ENCODE data around the gene DNAJB9.

Gene DNAJB9

GRCh38 chr7:108586274-108586710, 16.6 kb downstream of the DNAJB9 start:
- no peaks in the 10 kb centered on the region for H3K27me3 ChIP-seq (ENCODE audit: control insufficient read depth in 1 of 2, insufficient read depth in 2 of 2, low read length in 2 of 2)
- H3K36me3 ChIP-seq (ENCODE audit: control insufficient read depth in 2 of 2, insufficient read depth in 2 of 2, low read length in 2 of 2): no peaks in the 10 kb centered on the region
- no peak overlapping the region for H3K27ac ChIP-seq (ENCODE audit: low read length)
- H3K4me1 ChIP-seq (ENCODE audit: control insufficient read depth, insufficient read depth, low read length): no peaks in the 10 kb centered on the region
- no peak overlapping the region for H3K9ac ChIP-seq (ENCODE audit: low read length in 2 of 2)
- no peak overlapping the region for H3K4me3 ChIP-seq (ENCODE audit: low read length in 2 of 2)
- no peaks in the 10 kb centered on the region for H3K9me3 ChIP-seq (ENCODE audit: control insufficient read depth in 2 of 2, low read length in 2 of 2)

DNA sequence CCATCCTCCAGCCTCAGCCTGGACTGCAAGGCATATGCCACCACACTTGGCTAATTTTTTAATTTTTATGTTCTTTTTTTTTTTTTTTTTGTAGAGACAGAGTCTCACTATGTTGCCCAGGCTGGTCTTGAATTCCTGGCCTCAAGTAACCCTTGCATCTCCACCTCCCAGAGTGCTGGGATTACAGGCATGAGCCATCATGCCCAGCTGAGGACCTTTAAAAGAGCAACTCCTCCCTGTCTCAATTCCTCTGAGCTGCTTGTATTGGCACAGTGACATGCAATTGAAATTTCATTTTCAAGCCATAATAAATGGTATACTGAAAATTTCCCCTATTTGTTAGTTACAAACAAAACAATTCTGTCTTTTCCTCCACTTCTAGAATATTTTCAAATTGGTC, 19.5 kb downstream of the DNAJB9 start:
- no peak overlapping the region for H3K27ac ChIP-seq (ENCODE audit: low read length)
- H3K4me1 ChIP-seq (ENCODE audit: control insufficient read depth, insufficient read depth, low read length): no peaks in the 10 kb centered on the region

DNA sequence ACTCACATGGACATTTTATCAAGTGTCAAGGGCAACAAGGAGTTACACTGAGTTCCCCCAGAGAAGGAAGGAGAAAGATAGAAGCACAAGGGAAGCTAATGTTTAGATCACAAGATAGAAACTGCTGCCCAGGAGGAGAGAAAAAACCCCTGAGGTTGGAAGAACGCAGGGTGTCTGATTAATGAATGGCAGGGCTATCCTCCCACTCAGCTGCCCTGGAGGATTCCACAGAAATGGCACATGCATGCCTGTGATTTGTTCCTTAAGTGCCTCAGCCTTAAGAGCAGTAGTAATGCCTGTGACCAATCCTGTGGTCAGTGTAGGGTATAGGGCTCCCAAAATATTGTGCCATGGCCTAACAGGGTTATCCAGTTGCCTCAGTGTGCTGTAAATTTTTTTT, 20.2 kb downstream of the DNAJB9 start:
- H3K27me3 ChIP-seq (ENCODE audit: control insufficient read depth in 1 of 2, insufficient read depth in 2 of 2, low read length in 2 of 2): no peaks in the 10 kb centered on the region
- no peaks in the 10 kb centered on the region for H3K36me3 ChIP-seq (ENCODE audit: control insufficient read depth in 2 of 2, insufficient read depth in 2 of 2, low read length in 2 of 2)
- H3K27ac ChIP-seq (ENCODE audit: low read length): no peak overlapping the region
- H3K9ac ChIP-seq (ENCODE audit: low read length in 2 of 2): no peak overlapping the region
- no peaks in the 10 kb centered on the region for H3K9me3 ChIP-seq (ENCODE audit: control insufficient read depth in 2 of 2, low read length in 2 of 2)
- no peaks in the 10 kb centered on the region for H3K4me1 ChIP-seq (ENCODE audit: control insufficient read depth, insufficient read depth, low read length)
- no peak overlapping the region for H3K4me3 ChIP-seq (ENCODE audit: low read length in 2 of 2)

More for the DNA sequence above, 19.5 kb downstream of the DNAJB9 start:
- no peak overlapping the region for H3K4me3 ChIP-seq (ENCODE audit: low read length in 2 of 2)
- no peaks in the 10 kb centered on the region for H3K27me3 ChIP-seq (ENCODE audit: control insufficient read depth in 1 of 2, insufficient read depth in 2 of 2, low read length in 2 of 2)
- no peak overlapping the region for H3K9ac ChIP-seq (ENCODE audit: low read length in 2 of 2)
- no peaks in the 10 kb centered on the region for H3K36me3 ChIP-seq (ENCODE audit: control insufficient read depth in 2 of 2, insufficient read depth in 2 of 2, low read length in 2 of 2)
- no peaks in the 10 kb centered on the region for H3K9me3 ChIP-seq (ENCODE audit: control insufficient read depth in 2 of 2, low read length in 2 of 2)

- Histone ChIP-seq H3K4me1 (ENCODE audit: control insufficient read depth, insufficient read depth, low read length) (no peaks in the 10 kb centered on the region), H3K9me3 (ENCODE audit: control insufficient read depth in 2 of 2, low read length in 2 of 2) (no peaks in the 10 kb centered on the region), H3K36me3 (ENCODE audit: control insufficient read depth in 2 of 2, insufficient read depth in 2 of 2, low read length in 2 of 2) (no peaks in the 10 kb centered on the region), H3K9ac (ENCODE audit: low read length in 2 of 2) (no peak overlapping the region), H3K27me3 (ENCODE audit: control insufficient read depth in 1 of 2, insufficient read depth in 2 of 2, low read length in 2 of 2) (peaks cover 0 to under 1% of the 10 kb centered on the region in 2 donors), H3K27ac (ENCODE audit: low read length) (no peak overlapping the region), H3K4me3 (ENCODE audit: low read length in 2 of 2) (no peak overlapping the region)
These were observed 20.9 kb downstream of the DNAJB9 start for GRCh38 chr7:108590606-108591005.

GRCh38 chr7:108592646-108593201, 23.1 kb downstream of the DNAJB9 start:
- H3K4me1 ChIP-seq (ENCODE audit: control insufficient read depth, insufficient read depth, low read length): no peaks in the 10 kb centered on the region
- H3K27me3 ChIP-seq (ENCODE audit: control insufficient read depth in 1 of 2, insufficient read depth in 2 of 2, low read length in 2 of 2): peaks cover 0 to 4% of the 10 kb centered on the region in 2 donors
- H3K36me3 ChIP-seq (ENCODE audit: control insufficient read depth in 2 of 2, insufficient read depth in 2 of 2, low read length in 2 of 2): no peaks in the 10 kb centered on the region
- no peak overlapping the region for H3K27ac ChIP-seq (ENCODE audit: low read length)
- H3K9ac ChIP-seq (ENCODE audit: low read length in 2 of 2): no peak overlapping the region
- H3K4me3 ChIP-seq (ENCODE audit: low read length in 2 of 2): no peak overlapping the region
- no peaks in the 10 kb centered on the region for H3K9me3 ChIP-seq (ENCODE audit: control insufficient read depth in 2 of 2, low read length in 2 of 2)

- Histone ChIP-seq H3K9ac (ENCODE audit: low read length in 2 of 2) (no peak overlapping the region), H3K4me1 (ENCODE audit: control insufficient read depth, insufficient read depth, low read length) (no peaks in the 10 kb centered on the region), H3K36me3 (ENCODE audit: control insufficient read depth in 2 of 2, insufficient read depth in 2 of 2, low read length in 2 of 2) (no peaks in the 10 kb centered on the region), H3K27ac (ENCODE audit: low read length) (no peak overlapping the region), H3K27me3 (ENCODE audit: control insufficient read depth in 1 of 2, insufficient read depth in 2 of 2, low read length in 2 of 2) (peaks cover 0 to 4% of the 10 kb centered on the region in 2 donors), H3K9me3 (ENCODE audit: control insufficient read depth in 2 of 2, low read length in 2 of 2) (no peaks in the 10 kb centered on the region), H3K4me3 (ENCODE audit: low read length in 2 of 2) (no peak overlapping the region)
These were observed 26.9 kb downstream of the DNAJB9 start for GRCh38 chr7:108596560-108596959.

DNA sequence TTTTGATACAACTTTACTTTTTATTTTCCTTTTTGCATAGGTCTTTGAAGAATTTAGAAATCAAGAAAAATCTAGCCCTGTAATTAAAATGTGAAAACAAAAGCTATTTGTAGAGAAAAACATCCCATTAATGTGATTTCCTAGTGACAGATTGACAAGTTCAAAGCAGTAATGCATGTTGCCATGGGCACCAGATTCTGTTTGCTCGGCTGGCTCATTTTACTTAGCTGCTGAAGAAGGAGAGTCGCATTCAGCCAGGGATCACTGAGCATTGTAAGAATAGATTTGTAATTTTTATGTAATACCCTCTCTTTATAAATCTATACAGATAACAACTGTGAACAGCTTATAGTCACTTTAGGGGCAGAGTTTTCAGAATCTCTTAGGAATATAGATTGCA, 28.5 kb downstream of the DNAJB9 start:
- no peaks in the 10 kb centered on the region for H3K9me3 ChIP-seq (ENCODE audit: control insufficient read depth in 2 of 2, low read length in 2 of 2)
- H3K27ac ChIP-seq (ENCODE audit: low read length): no peak overlapping the region
- H3K4me1 ChIP-seq (ENCODE audit: control insufficient read depth, insufficient read depth, low read length): no peaks in the 10 kb centered on the region
- H3K27me3 ChIP-seq (ENCODE audit: control insufficient read depth in 1 of 2, insufficient read depth in 2 of 2, low read length in 2 of 2): peaks cover 0 to 4% of the 10 kb centered on the region in 2 donors
- H3K36me3 ChIP-seq (ENCODE audit: control insufficient read depth in 2 of 2, insufficient read depth in 2 of 2, low read length in 2 of 2): no peaks in the 10 kb centered on the region
- no peak overlapping the region for H3K9ac ChIP-seq (ENCODE audit: low read length in 2 of 2)
- H3K4me3 ChIP-seq (ENCODE audit: low read length in 2 of 2): no peak overlapping the region

DNA sequence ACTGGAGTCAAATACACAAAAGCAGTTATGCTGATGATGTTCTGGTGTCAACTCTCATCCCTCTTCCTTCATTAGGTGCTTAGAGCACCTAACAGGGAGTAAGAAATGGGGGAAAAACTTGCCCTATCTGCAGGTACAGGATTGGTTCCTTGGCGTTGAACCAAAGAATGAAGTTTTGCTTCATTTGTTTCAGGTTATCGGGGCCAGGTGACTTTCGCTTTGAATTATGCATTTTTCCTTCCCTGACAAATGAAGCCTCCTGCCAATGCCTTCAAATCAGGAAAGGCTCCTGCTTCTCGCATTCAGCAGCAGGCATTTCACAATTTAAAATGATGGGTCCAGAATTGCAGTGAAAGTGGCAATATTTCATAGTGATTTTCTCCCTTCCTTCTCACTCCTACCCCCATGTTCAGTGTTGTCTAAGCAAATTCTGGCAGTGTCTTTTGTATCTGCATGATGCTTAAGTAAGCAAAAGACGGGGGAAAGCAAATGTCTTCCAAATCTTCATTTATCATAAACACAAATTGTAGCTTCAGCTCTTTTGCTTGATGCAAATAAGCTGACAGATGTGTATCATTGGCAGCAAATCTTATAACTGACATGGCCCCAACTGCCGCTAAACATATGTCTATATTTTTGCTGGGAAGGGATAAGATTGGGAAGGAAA, 29.4 kb downstream of the DNAJB9 start:
- H3K4me1 ChIP-seq (ENCODE audit: control insufficient read depth, insufficient read depth, low read length): no peaks in the 10 kb centered on the region
- H3K9ac ChIP-seq (ENCODE audit: low read length in 2 of 2): no peak overlapping the region
- H3K4me3 ChIP-seq (ENCODE audit: low read length in 2 of 2): no peak overlapping the region
- no peak overlapping the region for H3K27ac ChIP-seq (ENCODE audit: low read length)
- no peaks in the 10 kb centered on the region for H3K36me3 ChIP-seq (ENCODE audit: control insufficient read depth in 2 of 2, insufficient read depth in 2 of 2, low read length in 2 of 2)
- no peaks in the 10 kb centered on the region for H3K9me3 ChIP-seq (ENCODE audit: control insufficient read depth in 2 of 2, low read length in 2 of 2)
- peaks cover 0 to 4% of the 10 kb centered on the region in 2 donors for H3K27me3 ChIP-seq (ENCODE audit: control insufficient read depth in 1 of 2, insufficient read depth in 2 of 2, low read length in 2 of 2)

- no peak overlapping the region for H3K9ac ChIP-seq (ENCODE audit: low read length in 2 of 2)
- H3K4me3 ChIP-seq (ENCODE audit: low read length in 2 of 2): no peak overlapping the region
- no peak overlapping the region for H3K27ac ChIP-seq (ENCODE audit: low read length)
- H3K36me3 ChIP-seq (ENCODE audit: control insufficient read depth in 2 of 2, insufficient read depth in 2 of 2, low read length in 2 of 2): no peaks in the 10 kb centered on the region
- H3K4me1 ChIP-seq (ENCODE audit: control insufficient read depth, insufficient read depth, low read length): no peaks in the 10 kb centered on the region
- no peaks in the 10 kb centered on the region for H3K9me3 ChIP-seq (ENCODE audit: control insufficient read depth in 2 of 2, low read length in 2 of 2)
- H3K27me3 ChIP-seq (ENCODE audit: control insufficient read depth in 1 of 2, insufficient read depth in 2 of 2, low read length in 2 of 2): peaks cover 0 to 4% of the 10 kb centered on the region in 2 donors
These were observed 30.7 kb downstream of the DNAJB9 start for GRCh38 chr7:108600399-108600798.

DNA sequence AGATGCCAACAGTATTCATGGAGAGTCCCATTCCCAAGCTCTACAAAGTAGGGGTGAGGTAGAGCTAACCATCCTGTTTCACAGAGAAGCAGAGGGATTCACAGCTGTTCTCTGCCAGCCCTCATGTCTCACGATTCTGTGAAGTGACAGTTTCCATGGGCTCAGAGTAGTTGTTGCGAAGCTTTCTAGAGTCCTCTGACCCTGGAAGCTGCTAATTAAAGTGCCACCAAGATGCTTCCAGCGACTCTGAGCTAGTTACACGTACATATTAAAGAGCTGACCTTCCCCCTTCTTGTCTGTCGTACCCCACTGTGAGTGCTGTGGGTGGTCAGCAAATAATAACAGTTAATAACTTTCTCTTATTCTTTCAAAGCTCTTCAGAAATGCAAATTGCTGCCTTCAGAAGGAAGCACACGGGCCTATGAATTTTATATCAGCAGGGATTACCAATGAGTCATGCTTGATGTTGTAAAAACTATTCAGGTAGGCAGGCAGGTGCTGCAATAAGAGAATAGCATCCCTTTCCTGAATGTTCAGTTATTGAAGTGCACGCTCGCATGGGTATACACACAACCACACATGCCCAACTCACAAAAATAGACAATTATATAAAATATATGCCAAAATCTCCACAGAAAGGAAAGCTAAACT, 34.1 kb downstream of the DNAJB9 start:
- Histone ChIP-seq H3K9ac (ENCODE audit: low read length in 2 of 2) (no peak overlapping the region), H3K27ac (ENCODE audit: low read length) (no peak overlapping the region), H3K9me3 (ENCODE audit: control insufficient read depth in 2 of 2, low read length in 2 of 2) (no peaks in the 10 kb centered on the region), H3K4me1 (ENCODE audit: control insufficient read depth, insufficient read depth, low read length) (no peaks in the 10 kb centered on the region), H3K27me3 (ENCODE audit: control insufficient read depth in 1 of 2, insufficient read depth in 2 of 2, low read length in 2 of 2) (no peaks in the 10 kb centered on the region), H3K36me3 (ENCODE audit: control insufficient read depth in 2 of 2, insufficient read depth in 2 of 2, low read length in 2 of 2) (no peaks in the 10 kb centered on the region), H3K4me3 (ENCODE audit: low read length in 2 of 2) (no peak overlapping the region)
